Measurements from ENCODE around the gene PPP2R5C.
A peak's percentile ranks its signal among the peaks of the same experiment; 100 is the strongest.

Gene PPP2R5C

DNA sequence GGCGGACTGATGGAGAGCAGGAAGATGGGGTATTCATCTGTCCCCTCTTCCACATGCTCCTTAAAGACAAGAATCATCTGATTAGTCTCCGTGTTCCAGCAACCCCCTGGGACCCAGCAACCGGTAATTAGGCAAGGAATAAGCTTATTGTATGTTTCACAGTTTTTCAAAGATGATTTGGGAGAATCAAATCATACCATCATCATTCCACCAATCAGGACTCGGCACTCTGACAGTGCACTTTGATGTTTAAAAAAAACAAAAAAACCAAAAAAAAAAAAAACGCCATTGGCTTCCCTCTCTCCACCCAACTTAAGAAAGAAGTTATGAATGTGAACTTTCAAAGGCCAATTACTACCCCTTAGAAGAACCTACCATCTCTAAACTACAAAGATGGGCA, 201.5 kb downstream of the PPP2R5C start:
- no peaks in the 10 kb centered on the region for H3K27me3 ChIP-seq (ENCODE audit: insufficient read depth, low read depth)
- H3K9ac ChIP-seq, result no peak overlapping the region
- H3K4me1 ChIP-seq (ENCODE audit: low read depth, poor library complexity, severe bottlenecking), result peaks cover 52% of the 10 kb centered on the region
- no peaks in the 10 kb centered on the region for H3K36me3 ChIP-seq (ENCODE audit: insufficient read depth)
- peaks cover 6% of the 10 kb centered on the region; the same call in 1 of the 2 replicates for H4K20me1 ChIP-seq (ENCODE audit: insufficient read depth)
- H2AFZ ChIP-seq (ENCODE audit: low read depth), result no peak overlapping the region
- H3K79me2 ChIP-seq (ENCODE audit: insufficient read depth, low read depth), result peaks cover 36% of the 10 kb centered on the region
- TF ChIP-seq, protein P1, sequence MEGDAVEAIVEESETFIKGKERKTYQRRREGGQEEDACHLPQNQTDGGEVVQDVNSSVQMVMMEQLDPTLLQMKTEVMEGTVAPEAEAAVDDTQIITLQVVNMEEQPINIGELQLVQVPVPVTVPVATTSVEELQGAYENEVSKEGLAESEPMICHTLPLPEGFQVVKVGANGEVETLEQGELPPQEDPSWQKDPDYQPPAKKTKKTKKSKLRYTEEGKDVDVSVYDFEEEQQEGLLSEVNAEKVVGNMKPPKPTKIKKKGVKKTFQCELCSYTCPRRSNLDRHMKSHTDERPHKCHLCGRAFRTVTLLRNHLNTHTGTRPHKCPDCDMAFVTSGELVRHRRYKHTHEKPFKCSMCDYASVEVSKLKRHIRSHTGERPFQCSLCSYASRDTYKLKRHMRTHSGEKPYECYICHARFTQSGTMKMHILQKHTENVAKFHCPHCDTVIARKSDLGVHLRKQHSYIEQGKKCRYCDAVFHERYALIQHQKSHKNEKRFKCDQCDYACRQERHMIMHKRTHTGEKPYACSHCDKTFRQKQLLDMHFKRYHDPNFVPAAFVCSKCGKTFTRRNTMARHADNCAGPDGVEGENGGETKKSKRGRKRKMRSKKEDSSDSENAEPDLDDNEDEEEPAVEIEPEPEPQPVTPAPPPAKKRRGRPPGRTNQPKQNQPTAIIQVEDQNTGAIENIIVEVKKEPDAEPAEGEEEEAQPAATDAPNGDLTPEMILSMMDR (conservative IDR thresholded peaks at IDR 0.05; ENCODE audit: low read depth, low read length), result no peak
- no peak overlapping the region for H3K4me3 ChIP-seq (IDR thresholded peaks at IDR 0.05; ENCODE audit: insufficient read depth, low read depth, low read length)
- no peak overlapping the region for H3K27ac ChIP-seq
- H3K4me2 ChIP-seq, result no peak overlapping the region

DNA sequence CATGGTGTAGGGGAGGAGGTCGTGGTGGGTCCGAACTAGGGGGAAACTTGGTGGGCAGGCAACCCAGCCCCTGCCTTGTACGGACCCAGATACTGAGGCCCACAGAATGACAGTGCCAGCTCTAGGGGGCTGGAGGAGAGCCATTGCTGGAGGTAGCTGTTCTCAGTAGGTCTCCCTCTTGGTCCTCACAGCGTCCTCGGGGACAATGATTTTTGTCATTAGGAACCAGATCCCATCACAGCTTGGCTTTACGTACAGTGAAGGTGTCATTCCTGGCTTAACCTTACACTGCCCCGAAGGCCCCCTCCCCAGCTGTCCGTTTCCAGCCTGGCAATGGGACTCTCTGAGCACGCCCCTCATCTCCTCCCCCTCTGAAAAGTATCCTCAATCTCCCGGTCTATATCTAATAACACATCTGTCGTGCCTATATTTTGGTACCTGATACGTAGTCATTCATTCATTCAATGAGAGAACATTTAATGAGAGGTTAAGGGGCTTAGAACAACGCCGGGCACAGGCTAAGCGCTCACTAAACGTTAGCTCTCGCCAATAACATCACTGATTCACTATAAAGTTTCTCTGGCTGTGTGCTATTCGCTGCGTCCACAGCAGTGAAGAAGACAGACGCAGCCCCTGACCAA, 202.3 kb downstream of the PPP2R5C start:
- peak overlapping the region; percentile 45 for H2AFZ ChIP-seq (ENCODE audit: low read depth)
- H3K27ac ChIP-seq, result no peak overlapping the region
- peaks cover 43% of the 10 kb centered on the region for H3K79me2 ChIP-seq (ENCODE audit: insufficient read depth, low read depth)
- H3K9ac ChIP-seq, result no peak overlapping the region
- H3K4me3 ChIP-seq (IDR thresholded peaks at IDR 0.05; ENCODE audit: insufficient read depth, low read depth, low read length), result no peak overlapping the region
- TF ChIP-seq, protein P1 (conservative IDR thresholded peaks at IDR 0.05; ENCODE audit: low read depth, low read length), result no peak
- peak overlapping the region; percentile 10; the same call in 1 of the 2 replicates for H3K4me2 ChIP-seq
- peaks cover 6% of the 10 kb centered on the region; the same call in 1 of the 2 replicates for H4K20me1 ChIP-seq (ENCODE audit: insufficient read depth)
- H3K36me3 ChIP-seq (ENCODE audit: insufficient read depth), result no peaks in the 10 kb centered on the region
- peaks cover 52% of the 10 kb centered on the region for H3K4me1 ChIP-seq (ENCODE audit: low read depth, poor library complexity, severe bottlenecking)
- no peaks in the 10 kb centered on the region for H3K27me3 ChIP-seq (ENCODE audit: insufficient read depth, low read depth)

DNA sequence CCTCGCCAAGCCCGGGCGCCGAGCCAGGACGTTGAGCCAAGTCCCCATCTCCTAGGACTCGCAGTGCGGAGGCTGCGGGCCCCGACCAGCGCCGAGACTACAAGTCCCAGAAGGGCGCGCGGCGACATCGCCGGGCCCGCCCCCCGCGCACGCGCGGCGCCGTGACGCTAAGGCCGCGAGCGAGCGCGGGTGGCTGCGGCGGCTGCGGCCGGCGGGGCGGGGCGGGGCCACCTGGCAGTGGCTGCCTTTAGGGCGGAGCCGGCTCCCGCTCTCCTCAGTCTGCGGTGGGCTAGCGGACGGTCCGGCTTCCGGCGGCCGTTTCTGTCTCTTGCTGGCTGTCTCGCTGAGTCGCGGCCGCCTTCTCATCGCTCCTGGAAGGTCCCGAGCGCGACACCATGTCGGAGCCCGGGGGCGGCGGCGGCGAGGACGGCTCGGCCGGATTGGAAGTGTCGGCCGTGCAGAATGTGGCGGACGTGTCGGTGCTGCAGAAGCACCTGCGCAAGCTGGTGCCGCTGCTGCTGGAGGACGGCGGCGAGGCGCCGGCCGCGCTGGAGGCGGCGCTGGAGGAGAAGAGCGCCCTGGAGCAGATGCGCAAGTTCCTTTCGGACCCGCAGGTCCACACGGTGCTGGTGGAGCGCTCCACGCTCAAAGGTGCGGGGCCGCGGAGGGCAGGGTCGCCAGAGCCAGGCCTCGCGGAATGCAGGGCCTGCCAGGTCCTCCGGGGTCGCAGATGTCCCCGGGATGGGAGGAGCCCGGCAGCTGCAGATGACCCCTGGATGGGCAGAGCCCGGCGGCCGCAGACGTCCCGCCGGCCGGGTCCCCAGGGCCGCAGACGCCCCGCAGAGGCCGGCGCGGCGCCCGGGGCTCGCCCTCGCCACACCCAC, 203.0 kb downstream of the PPP2R5C start, which contains the start of gene DYNC1H1:
DYNC1H1 (plus strand) TSS at position 277 of the 884 bp plus-strand sequence; CDS start at position 396, 119 bp downstream.
- Histone ChIP-seq H4K20me1 (ENCODE audit: insufficient read depth) (peaks cover 6% of the 10 kb centered on the region; the same call in 1 of the 2 replicates), H3K27ac (peak within 1 kb of the TSS; percentile 76), H2AFZ (ENCODE audit: low read depth) (peak within 1 kb of the TSS; percentile 45), H3K4me1 (ENCODE audit: low read depth, poor library complexity, severe bottlenecking) (peaks cover 52% of the 10 kb centered on the region), H3K36me3 (ENCODE audit: insufficient read depth) (peaks cover 3% of the 10 kb centered on the region; the same call in 1 of the 2 replicates), H3K79me2 (ENCODE audit: insufficient read depth, low read depth) (peaks cover 51% of the 10 kb centered on the region), H3K27me3 (ENCODE audit: insufficient read depth, low read depth) (no peaks in the 10 kb centered on the region), H3K4me2 (peak within 1 kb of the TSS; percentile 91), H3K4me3 (IDR thresholded peaks at IDR 0.05; ENCODE audit: insufficient read depth, low read depth, low read length) (no peak within 1 kb of the TSS), H3K9ac (peak within 1 kb of the TSS; percentile 82)
- TF ChIP-seq, protein P1 (conservative IDR thresholded peaks at IDR 0.05; ENCODE audit: low read depth, low read length), result no peak

DNA sequence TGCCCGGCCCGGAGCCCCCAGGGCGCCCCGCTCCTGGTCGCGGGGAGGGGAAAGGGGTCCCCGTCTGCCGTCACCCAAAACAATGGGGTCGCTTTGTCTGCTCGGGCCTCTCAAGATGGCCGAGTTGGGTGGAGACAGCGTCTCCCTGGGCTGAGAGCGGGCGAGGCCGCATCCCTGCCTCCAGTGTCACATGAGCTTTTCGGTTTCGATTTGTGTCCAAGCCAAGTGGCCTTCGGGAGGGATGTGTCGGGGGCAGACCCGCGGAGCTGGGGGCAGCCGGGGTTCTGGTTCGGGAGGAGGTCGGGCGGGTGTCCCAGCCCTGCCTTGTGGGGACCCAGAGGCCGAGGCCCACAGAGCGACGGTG, 203.7 kb downstream of the PPP2R5C start:
- Histone ChIP-seq H3K4me1 (ENCODE audit: low read depth, poor library complexity, severe bottlenecking) (peaks cover 45% of the 10 kb centered on the region), H3K4me2 (peak overlapping the region; percentile 91), H3K4me3 (IDR thresholded peaks at IDR 0.05; ENCODE audit: insufficient read depth, low read depth, low read length) (no peak overlapping the region), H2AFZ (ENCODE audit: low read depth) (peak overlapping the region; percentile 45), H4K20me1 (ENCODE audit: insufficient read depth) (peaks cover 6% of the 10 kb centered on the region; the same call in 1 of the 2 replicates), H3K27ac (peak overlapping the region; percentile 76), H3K27me3 (ENCODE audit: insufficient read depth, low read depth) (no peaks in the 10 kb centered on the region), H3K36me3 (ENCODE audit: insufficient read depth) (peaks cover 5% of the 10 kb centered on the region; the same call in 1 of the 2 replicates), H3K79me2 (ENCODE audit: insufficient read depth, low read depth) (peaks cover 57% of the 10 kb centered on the region), H3K9ac (peak overlapping the region; percentile 82)
- TF ChIP-seq, protein P1 (conservative IDR thresholded peaks at IDR 0.05; ENCODE audit: low read depth, low read length), result no peak
